Neural cell (in vitro differentiated cells): ENCODE results near the gene DSCAML1. TPM values are rescaled to one million over a fixed set of nuclear protein-coding genes. Genes with fewer than 3 reads are reported as not detected.

Experiments
- H2AFZ ChIP-seq: fragments of 200-600, 300-800 bp; sonication (generic), shearing (Covaris generic); 2 replicates; pipeline ENCODE4 v1.6.0; 2014; ENCODE audit warnings: low read depth, mild to moderate bottlenecking, antibody characterized with exemption, low read length, moderate library complexity
- H3F3A ChIP-seq: fragments of 200-600 bp; shearing (Covaris generic); 2 replicates; pipeline ENCODE4 v1.6.1; 2016; ENCODE audit warnings: mild to moderate bottlenecking, moderate library complexity, mixed read lengths, antibody characterized with exemption, low read length; ENCODE audit not compliant: insufficient read depth, poor library complexity, severe bottlenecking
- H3K27ac ChIP-seq: fragments of 200-600, 300-800 bp; sonication (generic), shearing (Covaris generic); 2 replicates; pipeline ENCODE4 v1.5.1; 2014; ENCODE audit warnings: mild to moderate bottlenecking, low read length, moderate library complexity
- H3K27me3 ChIP-seq: fragments of 300-800, 200-600 bp; sonication (generic), shearing (Covaris generic); 2 replicates; pipeline ENCODE4 v1.6.0; 2014; ENCODE audit warnings: mild to moderate bottlenecking, low read depth, low read length, moderate library complexity; ENCODE audit not compliant: insufficient read depth
- H3K36me3 ChIP-seq: fragments of 300-800, 200-600 bp; sonication (generic), shearing (Covaris generic); 2 replicates; pipeline ENCODE4 v1.5.1; 2014; ENCODE audit warnings: mild to moderate bottlenecking, antibody characterized with exemption, low read length, moderate library complexity; ENCODE audit not compliant: insufficient read depth
- H3K4me2 ChIP-seq: fragments of 300-800, 200-600 bp; sonication (generic), shearing (Covaris generic); 2 replicates; pipeline ENCODE4 v1.6.0; 2014; ENCODE audit warnings: mild to moderate bottlenecking, low read length
- H3K4me3 ChIP-seq: fragments of 300-800, 200-600 bp; sonication (generic), shearing (Covaris generic); 2 replicates; pipeline ENCODE4 v1.5.1; 2014; ENCODE audit warnings: mild to moderate bottlenecking, low read length, moderate library complexity
- H3K79me2 ChIP-seq: fragments of 200-600 bp; shearing (Covaris generic); replicated peaks from 2 replicates; pipeline ENCODE4 v1.6.0; 2014; ENCODE audit warnings: mild to moderate bottlenecking, low read length, moderate library complexity; ENCODE audit not compliant: insufficient read depth
- H3K9ac ChIP-seq: fragments of 300-800, 200-600 bp; sonication (generic), shearing (Covaris generic); 2 replicates; pipeline ENCODE4 v1.6.1; 2016; ENCODE audit warnings: mild to moderate bottlenecking, low read length, mixed read lengths
- H3K9me2 ChIP-seq: fragments of 200-600 bp; shearing (Covaris generic); 2 replicates; pipeline ENCODE4 v1.6.1; 2016; ENCODE audit warnings: mild to moderate bottlenecking, low read length, mixed read lengths; ENCODE audit not compliant: insufficient read depth
- H3K9me3 ChIP-seq: fragments of 200-600, 300-800 bp; sonication (generic), shearing (Covaris generic); 2 replicates; pipeline ENCODE4 v1.6.1; 2016; ENCODE audit warnings: mild to moderate bottlenecking, mixed run types, low read length, moderate library complexity, mixed read lengths
- H4K20me1 ChIP-seq: fragments of 200-600 bp; shearing (Covaris generic); 2 replicates; pipeline ENCODE4 v1.6.1; 2016; ENCODE audit warnings: mild to moderate bottlenecking, mixed run types; ENCODE audit not compliant: insufficient read depth
- EP300 ChIP-seq: fragments of 450-650 bp; conservative IDR thresholded peaks from 2 replicates; pipeline ENCODE4 v1.6.1; 2014; ENCODE audit warnings: antibody characterized with exemption, mild to moderate bottlenecking, moderate library complexity; ENCODE audit not compliant: poor library complexity, severe bottlenecking
- EZH2 ChIP-seq: fragments of 200-600, 300-800 bp; shearing (Covaris generic), sonication (generic); IDR thresholded peaks from 2 replicates; pipeline ENCODE4 v1.6.1; 2014; ENCODE audit warnings: antibody characterized with exemption, low read length, borderline replicate concordance, mild to moderate bottlenecking; ENCODE audit not compliant: insufficient read depth, poor library complexity, severe bottlenecking
- MXI1 ChIP-seq: fragments of 450-650 bp; conservative IDR thresholded peaks from 2 replicates; pipeline ENCODE4 v1.6.1; 2014; ENCODE audit warnings: antibody characterized with exemption, mild to moderate bottlenecking; ENCODE audit not compliant: poor library complexity, severe bottlenecking
- POLR2AphosphoS5 ChIP-seq: IDR thresholded peaks from 2 replicates; pipeline ENCODE4 v1.6.1; 2012
- RAD21 ChIP-seq: fragments of 450-650 bp; conservative IDR thresholded peaks from 2 replicates; pipeline ENCODE4 v1.6.1; 2014; ENCODE audit warnings: antibody characterized with exemption, mild to moderate bottlenecking, moderate library complexity
- SMC3 ChIP-seq: fragments of 450-650 bp; conservative IDR thresholded peaks from 2 replicates; pipeline ENCODE4 v1.6.1; 2014; ENCODE audit warnings: antibody characterized with exemption, mild to moderate bottlenecking, moderate library complexity; ENCODE audit not compliant: poor library complexity
- TAF1 ChIP-seq: IDR thresholded peaks from 2 replicates; pipeline ENCODE4 v1.6.1; 2012; ENCODE audit warnings: low read depth
- polyA plus RNA-seq: library from polyadenylated mRNA; depleted of rRNA; stranded (reverse); fragments of >200 nt; gene quantifications from 2 replicates; pipeline ENCODE4 v1.2.3, GENCODE V29; 2014
- TF ChIP-seq, protein P1 (sequence below): IDR thresholded peaks from 2 replicates; pipeline ENCODE4 v1.6.1; 2012; ENCODE audit warnings: borderline replicate concordance
- TF ChIP-seq, protein P2 (sequence below): fragments of 450-650 bp; IDR thresholded peaks from 2 replicates; pipeline ENCODE4 v1.5.1; 2014; ENCODE audit warnings: antibody characterized with exemption, mild to moderate bottlenecking, moderate library complexity; ENCODE audit not compliant: poor library complexity, severe bottlenecking

Gene DSCAML1
- polyA plus RNA-seq, 1 donor from 2014 or later, result 1.3 TPM

DNA sequence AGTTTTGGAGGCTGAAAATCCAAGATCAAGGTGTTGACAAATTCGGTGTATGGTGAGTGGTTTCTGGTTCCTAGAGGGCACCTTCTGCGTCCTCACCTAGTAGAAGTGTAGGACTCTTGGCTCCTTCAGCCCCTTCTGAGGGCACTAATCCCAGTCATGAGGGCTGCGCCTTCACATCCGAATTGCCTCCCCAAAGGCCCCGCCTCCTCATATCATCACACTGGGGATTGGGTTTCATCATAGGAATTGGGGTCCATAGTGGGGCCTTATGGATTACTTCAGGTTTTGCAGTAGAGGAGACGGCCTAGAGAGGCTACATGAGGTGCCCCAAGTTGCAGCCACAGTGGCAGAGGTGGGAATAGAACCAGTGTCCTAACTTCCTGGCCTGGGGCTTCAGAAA lies 382.3 kb downstream of the DSCAML1 start:
- H3K27me3 ChIP-seq, result no peaks in the 10 kb centered on the region
- H3K9me3 ChIP-seq, result no peaks in the 10 kb centered on the region
- H3F3A ChIP-seq, result no peaks in the 10 kb centered on the region
- H3K36me3 ChIP-seq, result no peaks in the 10 kb centered on the region
- H3K79me2 ChIP-seq, result no peaks in the 10 kb centered on the region
- no peak overlapping the region for H3K27ac ChIP-seq
- H3K4me3 ChIP-seq, result no peak overlapping the region
- TF ChIP-seq TAF1, result no peak
- TF ChIP-seq EZH2, result no peak
- TF ChIP-seq POLR2AphosphoS5, result no peak
- no peak for TF ChIP-seq MXI1
- TF ChIP-seq EP300, result no peak
- no peaks in the 10 kb centered on the region for H3K9me2 ChIP-seq
- no peak overlapping the region for H3K4me2 ChIP-seq
- H4K20me1 ChIP-seq, result no peaks in the 10 kb centered on the region
- no peak overlapping the region for H3K9ac ChIP-seq
- H2AFZ ChIP-seq, result no peak overlapping the region

DNA sequence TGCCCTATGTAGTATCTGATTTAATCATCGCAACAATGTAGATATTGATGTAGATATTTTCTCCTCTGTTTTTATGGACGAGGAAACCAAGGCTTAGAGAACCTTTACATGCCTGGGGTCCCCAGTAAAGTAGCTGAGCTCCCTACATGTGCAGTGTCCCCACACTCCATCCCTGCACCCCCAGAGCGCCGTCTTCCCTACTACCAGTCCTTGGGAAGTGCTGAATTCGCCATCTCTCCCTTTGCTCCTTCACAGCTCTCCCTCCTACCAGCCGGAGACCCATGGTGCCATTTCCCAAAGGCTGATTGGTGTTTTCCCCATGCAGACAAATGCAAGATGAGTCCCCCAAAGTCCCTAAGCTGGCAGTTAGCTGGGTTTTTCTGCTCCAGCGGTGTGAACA lies 383.4 kb downstream of the DSCAML1 start:
- no peak overlapping the region for H2AFZ ChIP-seq
- no peaks in the 10 kb centered on the region for H3K9me3 ChIP-seq
- H3K79me2 ChIP-seq, result no peaks in the 10 kb centered on the region
- H3K4me2 ChIP-seq, result no peak overlapping the region
- TF ChIP-seq SMC3 (no peak), EZH2 (no peak), POLR2AphosphoS5 (no peak), TAF1 (no peak), MXI1 (no peak), RAD21 (no peak), EP300 (no peak)
- TF ChIP-seq, protein P1, sequence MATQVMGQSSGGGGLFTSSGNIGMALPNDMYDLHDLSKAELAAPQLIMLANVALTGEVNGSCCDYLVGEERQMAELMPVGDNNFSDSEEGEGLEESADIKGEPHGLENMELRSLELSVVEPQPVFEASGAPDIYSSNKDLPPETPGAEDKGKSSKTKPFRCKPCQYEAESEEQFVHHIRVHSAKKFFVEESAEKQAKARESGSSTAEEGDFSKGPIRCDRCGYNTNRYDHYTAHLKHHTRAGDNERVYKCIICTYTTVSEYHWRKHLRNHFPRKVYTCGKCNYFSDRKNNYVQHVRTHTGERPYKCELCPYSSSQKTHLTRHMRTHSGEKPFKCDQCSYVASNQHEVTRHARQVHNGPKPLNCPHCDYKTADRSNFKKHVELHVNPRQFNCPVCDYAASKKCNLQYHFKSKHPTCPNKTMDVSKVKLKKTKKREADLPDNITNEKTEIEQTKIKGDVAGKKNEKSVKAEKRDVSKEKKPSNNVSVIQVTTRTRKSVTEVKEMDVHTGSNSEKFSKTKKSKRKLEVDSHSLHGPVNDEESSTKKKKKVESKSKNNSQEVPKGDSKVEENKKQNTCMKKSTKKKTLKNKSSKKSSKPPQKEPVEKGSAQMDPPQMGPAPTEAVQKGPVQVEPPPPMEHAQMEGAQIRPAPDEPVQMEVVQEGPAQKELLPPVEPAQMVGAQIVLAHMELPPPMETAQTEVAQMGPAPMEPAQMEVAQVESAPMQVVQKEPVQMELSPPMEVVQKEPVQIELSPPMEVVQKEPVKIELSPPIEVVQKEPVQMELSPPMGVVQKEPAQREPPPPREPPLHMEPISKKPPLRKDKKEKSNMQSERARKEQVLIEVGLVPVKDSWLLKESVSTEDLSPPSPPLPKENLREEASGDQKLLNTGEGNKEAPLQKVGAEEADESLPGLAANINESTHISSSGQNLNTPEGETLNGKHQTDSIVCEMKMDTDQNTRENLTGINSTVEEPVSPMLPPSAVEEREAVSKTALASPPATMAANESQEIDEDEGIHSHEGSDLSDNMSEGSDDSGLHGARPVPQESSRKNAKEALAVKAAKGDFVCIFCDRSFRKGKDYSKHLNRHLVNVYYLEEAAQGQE, result no peak
- TF ChIP-seq, protein P2, sequence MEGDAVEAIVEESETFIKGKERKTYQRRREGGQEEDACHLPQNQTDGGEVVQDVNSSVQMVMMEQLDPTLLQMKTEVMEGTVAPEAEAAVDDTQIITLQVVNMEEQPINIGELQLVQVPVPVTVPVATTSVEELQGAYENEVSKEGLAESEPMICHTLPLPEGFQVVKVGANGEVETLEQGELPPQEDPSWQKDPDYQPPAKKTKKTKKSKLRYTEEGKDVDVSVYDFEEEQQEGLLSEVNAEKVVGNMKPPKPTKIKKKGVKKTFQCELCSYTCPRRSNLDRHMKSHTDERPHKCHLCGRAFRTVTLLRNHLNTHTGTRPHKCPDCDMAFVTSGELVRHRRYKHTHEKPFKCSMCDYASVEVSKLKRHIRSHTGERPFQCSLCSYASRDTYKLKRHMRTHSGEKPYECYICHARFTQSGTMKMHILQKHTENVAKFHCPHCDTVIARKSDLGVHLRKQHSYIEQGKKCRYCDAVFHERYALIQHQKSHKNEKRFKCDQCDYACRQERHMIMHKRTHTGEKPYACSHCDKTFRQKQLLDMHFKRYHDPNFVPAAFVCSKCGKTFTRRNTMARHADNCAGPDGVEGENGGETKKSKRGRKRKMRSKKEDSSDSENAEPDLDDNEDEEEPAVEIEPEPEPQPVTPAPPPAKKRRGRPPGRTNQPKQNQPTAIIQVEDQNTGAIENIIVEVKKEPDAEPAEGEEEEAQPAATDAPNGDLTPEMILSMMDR, result no peak
- H4K20me1 ChIP-seq, result no peaks in the 10 kb centered on the region
- no peaks in the 10 kb centered on the region for H3K9me2 ChIP-seq
- H3F3A ChIP-seq, result no peaks in the 10 kb centered on the region
- H3K27me3 ChIP-seq, result no peaks in the 10 kb centered on the region
- H3K27ac ChIP-seq, result no peak overlapping the region
- no peaks in the 10 kb centered on the region for H3K36me3 ChIP-seq
- H3K4me3 ChIP-seq, result no peak overlapping the region
- H3K9ac ChIP-seq, result no peak overlapping the region
